H1 (cell line): Measurements from ENCODE around the gene VPS35L.

Experiments
- POLR2AphosphoS5 ChIP-seq: IDR thresholded peaks from 2 replicates; pipeline ENCODE4 v1.6.1; 2011; ENCODE audit warnings: low read depth, low read length
- TF ChIP-seq, protein P1 (sequence below), 3 experiments: IDR thresholded peaks; 1 replicate in 2 of 3; 2 replicates in 1 of 3; pipeline versions ENCODE4 v1.5.1 to v1.6.1; 2011; ENCODE audit warnings: low read length in 3 of 3, mild to moderate bottlenecking in 3 of 3, inconsistent platforms in 2 of 3, low read depth in 1 of 3, moderate library complexity in 1 of 3; ENCODE audit not compliant: insufficient read depth in 1 of 3; ENCODE audit errors: control extremely low read depth in 1 of 3

DNA sequence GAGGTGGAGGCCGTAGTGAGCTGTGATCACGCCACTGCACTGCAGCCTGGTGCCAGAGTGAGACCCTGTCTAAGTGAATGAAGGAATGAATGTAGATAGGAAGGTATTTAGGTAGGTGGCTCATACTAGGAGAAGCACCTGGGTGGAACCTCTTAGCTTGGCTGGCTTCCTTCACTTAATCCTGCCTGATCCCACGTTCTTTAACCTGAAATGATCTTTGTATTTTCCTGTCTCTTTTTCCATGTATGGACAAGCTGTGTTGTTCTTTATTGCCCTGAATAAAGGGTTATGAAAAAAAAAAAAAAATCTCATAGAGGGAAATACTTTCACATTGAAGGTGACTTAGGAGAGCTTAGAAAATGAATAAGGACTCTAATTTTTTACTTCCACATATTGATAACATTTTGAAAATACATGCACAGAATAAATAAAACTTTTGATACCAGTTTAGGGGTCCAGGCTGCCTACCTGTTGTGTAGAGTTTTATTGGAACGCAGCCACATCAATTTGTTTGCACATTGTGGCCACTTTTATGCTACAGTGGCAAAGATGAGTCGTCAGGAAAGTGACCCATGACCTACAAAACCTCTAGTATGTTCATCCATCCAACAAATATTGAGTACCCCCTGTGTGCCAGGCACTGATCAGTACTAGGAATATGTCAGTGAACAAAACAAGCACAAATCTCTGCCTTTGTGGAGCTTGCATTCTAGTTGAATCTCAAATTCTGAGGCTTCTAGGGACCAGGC is 44.6 kb downstream of the VPS35L start:
- TF ChIP-seq, protein P1, sequence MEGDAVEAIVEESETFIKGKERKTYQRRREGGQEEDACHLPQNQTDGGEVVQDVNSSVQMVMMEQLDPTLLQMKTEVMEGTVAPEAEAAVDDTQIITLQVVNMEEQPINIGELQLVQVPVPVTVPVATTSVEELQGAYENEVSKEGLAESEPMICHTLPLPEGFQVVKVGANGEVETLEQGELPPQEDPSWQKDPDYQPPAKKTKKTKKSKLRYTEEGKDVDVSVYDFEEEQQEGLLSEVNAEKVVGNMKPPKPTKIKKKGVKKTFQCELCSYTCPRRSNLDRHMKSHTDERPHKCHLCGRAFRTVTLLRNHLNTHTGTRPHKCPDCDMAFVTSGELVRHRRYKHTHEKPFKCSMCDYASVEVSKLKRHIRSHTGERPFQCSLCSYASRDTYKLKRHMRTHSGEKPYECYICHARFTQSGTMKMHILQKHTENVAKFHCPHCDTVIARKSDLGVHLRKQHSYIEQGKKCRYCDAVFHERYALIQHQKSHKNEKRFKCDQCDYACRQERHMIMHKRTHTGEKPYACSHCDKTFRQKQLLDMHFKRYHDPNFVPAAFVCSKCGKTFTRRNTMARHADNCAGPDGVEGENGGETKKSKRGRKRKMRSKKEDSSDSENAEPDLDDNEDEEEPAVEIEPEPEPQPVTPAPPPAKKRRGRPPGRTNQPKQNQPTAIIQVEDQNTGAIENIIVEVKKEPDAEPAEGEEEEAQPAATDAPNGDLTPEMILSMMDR (IDR thresholded peaks at IDR 0.05; ENCODE audit: control extremely low read depth in 1 of 3, insufficient read depth in 1 of 3, low read depth in 1 of 3, low read length in 3 of 3): no peak
- no peak for TF ChIP-seq POLR2AphosphoS5
